Endodermal cell (in vitro differentiated cells): ENCODE measurements around the gene NFE2L1. TPM values are rescaled to one million over a fixed set of nuclear protein-coding genes. Genes with fewer than 3 reads are reported as not detected.
"Not testable (repeated sequence)": the region's sequence is repeated elsewhere in the genome, so short reads cannot be mapped to it uniquely, and the experiment has no call there.

Source experiments
- DNase-seq: peaks from one replicate; pipeline ENCODE4 v3.0.0-alpha.2; 2017
- H3K27ac ChIP-seq: 2 replicates; pipeline ENCODE4 v1.5.1; 2013; ENCODE audit warnings: mild to moderate bottlenecking, low read depth, low read length, moderate library complexity
- H3K27me3 ChIP-seq: 2 replicates; pipeline ENCODE4 v1.6.1; 2013; ENCODE audit warnings: mild to moderate bottlenecking, low read length, moderate library complexity; ENCODE audit not compliant: insufficient read depth, control insufficient read depth, poor library complexity, severe bottlenecking
- H3K36me3 ChIP-seq: 2 replicates; pipeline ENCODE4 v1.7.0; 2013; ENCODE audit warnings: mild to moderate bottlenecking, low read length, moderate library complexity; ENCODE audit not compliant: control insufficient read depth, insufficient read depth
- H3K4me1 ChIP-seq: one replicate; pipeline ENCODE4 v1.7.0; 2013; ENCODE audit warnings: low read length; ENCODE audit not compliant: control insufficient read depth, insufficient read depth
- H3K4me3 ChIP-seq: 2 replicates; pipeline ENCODE4 v1.5.1; 2013; ENCODE audit warnings: mild to moderate bottlenecking, low read length, moderate library complexity
- H3K9ac ChIP-seq: 2 replicates; pipeline ENCODE4 v1.6.1; 2013; ENCODE audit warnings: mild to moderate bottlenecking, low read length, moderate library complexity; ENCODE audit not compliant: poor library complexity, severe bottlenecking; ENCODE audit errors: extremely low read depth
- H3K9me3 ChIP-seq: 2 replicates; pipeline ENCODE4 v1.6.1; 2013; ENCODE audit warnings: mild to moderate bottlenecking, low read length, moderate library complexity; ENCODE audit not compliant: control insufficient read depth
- H3K27ac Mint-ChIP-seq: 2 replicates; pipeline ENCODE4 v1.8.0; 2020; ENCODE audit warnings: mixed read lengths
- H3K27me3 Mint-ChIP-seq: 2 replicates; pipeline ENCODE4 v1.8.0; 2021; ENCODE audit warnings: mild to moderate bottlenecking, mixed read lengths; ENCODE audit not compliant: insufficient read depth
- H3K36me3 Mint-ChIP-seq: 2 replicates; pipeline ENCODE4 v1.8.0; 2020; ENCODE audit warnings: low read depth, mixed read lengths
- H3K4me1 Mint-ChIP-seq: 2 replicates; pipeline ENCODE4 v1.8.0; 2020; ENCODE audit warnings: mixed read lengths
- H3K4me3 Mint-ChIP-seq: 2 replicates; pipeline ENCODE4 v1.8.0; 2020; ENCODE audit warnings: mild to moderate bottlenecking, moderate library complexity, mixed read lengths
- H3K9me3 Mint-ChIP-seq: 2 replicates; pipeline ENCODE4 v1.8.0; 2020; ENCODE audit warnings: mild to moderate bottlenecking, mixed read lengths
- CTCF ChIP-seq: fragments of 200-600 bp; sonication (generic); conservative IDR thresholded peaks from 2 replicates; pipeline ENCODE4 v1.5.0; 2021; ENCODE audit warnings: antibody characterized with exemption, mild to moderate bottlenecking
- WGBS, 2 experiments: methylation state at CpG; one replicate each; pipeline versions ENCODE4 v1.1.5 to v1.1.7; 2013; ENCODE audit warnings: missing lambda C conversion rate in 2 of 2, mixed read lengths in 1 of 2; ENCODE audit not compliant: insufficient coverage in 1 of 2, insufficient read length in 1 of 2; 5-methylcytosine and 5-hydroxymethylcytosine counted together
- total RNA-seq, 2 donors: library from RNA; stranded (reverse); fragmentation: NEBNext Ultra II Directional in 1 of 2; extraction: Animal tissue kit (Norgen Biotek cat#: 25700) in 1 of 2; gene quantifications; 2 replicates in 1 of 2; 3 replicates in 1 of 2; pipeline ENCODE4 v1.2.1, GENCODE V29; 2021

The NFE2L1 gene
- total RNA-seq, 2 donors from 2014 or later, result 122 to 135 TPM

- no peak overlapping the region for H3K27ac Mint-ChIP-seq
- H3K4me3 Mint-ChIP-seq, result no peak overlapping the region
- Histone ChIP-seq H3K4me3 (no peak overlapping the region), H3K9ac (no peak overlapping the region), H3K27ac (no peak overlapping the region), H3K36me3 (peaks cover 82% of the 10 kb centered on the region), H3K4me1 (no peaks in the 10 kb centered on the region), H3K9me3 (no peaks in the 10 kb centered on the region), H3K27me3 (no peaks in the 10 kb centered on the region)
- no peaks in the 10 kb centered on the region for H3K9me3 Mint-ChIP-seq
- no peaks in the 10 kb centered on the region for H3K27me3 Mint-ChIP-seq
- WGBS, 2 experiments, result 91 to 100% methylated on average over 1 of the region's 1 CpG
- peaks cover 65% of the 10 kb centered on the region for H3K36me3 Mint-ChIP-seq
- no peak for DNase-seq
- peak; percentile 49 for TF ChIP-seq CTCF
- peaks cover 11% of the 10 kb centered on the region for H3K4me1 Mint-ChIP-seq
Observed at GRCh38 chr17:48066656-48067055, 18.5 kb downstream of the NFE2L1 start.

- 97 to 100% methylated on average over 1 to 3 of the region's 3 CpGs for WGBS, 2 experiments
- Mint-ChIP-seq H3K4me3 (no peak overlapping the region), H3K36me3 (peaks cover 63% of the 10 kb centered on the region)
Observed at GRCh38 chr17:48067245-48067644, 19.1 kb downstream of the NFE2L1 start.

GRCh38 chr17:48067808-48068207, 19.6 kb downstream of the NFE2L1 start:
- not testable (repeated sequence) for H3K4me3 ChIP-seq, H3K27me3 Mint-ChIP-seq, H3K4me1 ChIP-seq, H3K27ac ChIP-seq, H3K9me3 ChIP-seq, DNase-seq, H3K27ac Mint-ChIP-seq, H3K9ac ChIP-seq, H3K4me3 Mint-ChIP-seq, H3K9me3 Mint-ChIP-seq, H3K27me3 ChIP-seq
- H3K36me3 ChIP-seq, result peaks cover 79% of the 10 kb centered on the region
- WGBS, 2 experiments, result 100% methylated on average over 1 to 2 of the region's 2 CpGs
- Mint-ChIP-seq H3K4me1 (peaks cover 11% of the 10 kb centered on the region), H3K36me3 (peaks cover 63% of the 10 kb centered on the region)

More at GRCh38 chr17:48067245-48067644, 19.1 kb downstream of the NFE2L1 start:
- H3K27ac Mint-ChIP-seq, result no peak overlapping the region
- H3K4me1 Mint-ChIP-seq, result peaks cover 11% of the 10 kb centered on the region
- no peaks in the 10 kb centered on the region for H3K9me3 Mint-ChIP-seq
- H3K9ac ChIP-seq, result no peak overlapping the region
- H3K4me3 ChIP-seq, result no peak overlapping the region
- no peaks in the 10 kb centered on the region for H3K27me3 Mint-ChIP-seq
- no peaks in the 10 kb centered on the region for H3K9me3 ChIP-seq
- H3K27me3 ChIP-seq, result no peaks in the 10 kb centered on the region
- peak; percentile 35 for TF ChIP-seq CTCF
- no peak for DNase-seq
- no peaks in the 10 kb centered on the region for H3K4me1 ChIP-seq
- peaks cover 81% of the 10 kb centered on the region for H3K36me3 ChIP-seq
- no peak overlapping the region for H3K27ac ChIP-seq

- Mint-ChIP-seq H3K4me1 (peaks cover 11% of the 10 kb centered on the region), H3K4me3 (no peak overlapping the region), H3K36me3 (peaks cover 70% of the 10 kb centered on the region), H3K27ac (peak overlapping the region; percentile 69), H3K9me3 (no peaks in the 10 kb centered on the region), H3K27me3 (no peaks in the 10 kb centered on the region)
- Histone ChIP-seq H3K4me3 (no peak overlapping the region), H3K27ac (no peak overlapping the region), H3K9me3 (no peaks in the 10 kb centered on the region), H3K4me1 (no peaks in the 10 kb centered on the region), H3K36me3 (peaks cover 79% of the 10 kb centered on the region), H3K27me3 (no peaks in the 10 kb centered on the region), H3K9ac (no peak overlapping the region)
- 83 to 100% methylated on average over 2 to 3 of the region's 3 CpGs for WGBS, 2 experiments
- TF ChIP-seq CTCF, result peak; percentile 74
- DNase-seq, result peak; percentile 88
Observed at GRCh38 chr17:48068491-48068961, 20.4 kb downstream of the NFE2L1 start.
